NCI-H446 treated with DMSO at 0.1 percent for 48 hours (cell line): ENCODE measurements around the gene SIGLEC1.

Experiments
- DNase-seq: peaks from one replicate; lab custom pipeline; 2025; lab: John Stamatoyannopoulos, UW

SIGLEC1 gene

GRCh38 chr20:3679749-3680700 is 32.4 kb downstream of the SIGLEC1 start:
- DNase-seq, result no peak

GRCh38 chr20:3678856-3679720 is 33.3 kb downstream of the SIGLEC1 start:
- DNase-seq, result no peak

GRCh38 chr20:3678198-3678597 is 34.2 kb downstream of the SIGLEC1 start:
- no peak for DNase-seq

GRCh38 chr20:3677733-3678132 is 34.7 kb downstream of the SIGLEC1 start:
- DNase-seq, result no peak

GRCh38 chr20:3674995-3675900 is 37.2 kb downstream of the SIGLEC1 start:
- DNase-seq, result no peak

GRCh38 chr20:3674447-3674846 is 38.0 kb downstream of the SIGLEC1 start:
- no peak for DNase-seq

GRCh38 chr20:3673221-3674070 is 39.0 kb downstream of the SIGLEC1 start:
- no peak for DNase-seq

- no peak for DNase-seq
These were observed 39.7 kb downstream of the SIGLEC1 start for GRCh38 chr20:3672547-3673171.

- DNase-seq, result no peak
These were observed 40.3 kb downstream of the SIGLEC1 start for GRCh38 chr20:3671986-3672546.

GRCh38 chr20:3670945-3671344 is 41.5 kb downstream of the SIGLEC1 start:
- no peak for DNase-seq

- no peak for DNase-seq
These were observed 41.9 kb downstream of the SIGLEC1 start for GRCh38 chr20:3670511-3670910.

- DNase-seq, result no peak
These were observed 42.6 kb downstream of the SIGLEC1 start for GRCh38 chr20:3669710-3670367.

- no peak for DNase-seq
These were observed 44.9 kb downstream of the SIGLEC1 start for GRCh38 chr20:3667434-3668037.

GRCh38 chr20:3663858-3664257 is 48.5 kb downstream of the SIGLEC1 start:
- no peak for DNase-seq

- no peak for DNase-seq
These were observed 49.2 kb downstream of the SIGLEC1 start, which contains the start of gene GFRA4 for GRCh38 chr20:3663031-3663701. GFRA4 (minus strand) TSS chr20:3663399; CDS start chr20:3663399, 0 bp downstream.
